ENCODE results near the gene CD40LG.
A peak's percentile ranks its signal among the peaks of the same experiment; 100 is the strongest.

CD40LG gene

DNA sequence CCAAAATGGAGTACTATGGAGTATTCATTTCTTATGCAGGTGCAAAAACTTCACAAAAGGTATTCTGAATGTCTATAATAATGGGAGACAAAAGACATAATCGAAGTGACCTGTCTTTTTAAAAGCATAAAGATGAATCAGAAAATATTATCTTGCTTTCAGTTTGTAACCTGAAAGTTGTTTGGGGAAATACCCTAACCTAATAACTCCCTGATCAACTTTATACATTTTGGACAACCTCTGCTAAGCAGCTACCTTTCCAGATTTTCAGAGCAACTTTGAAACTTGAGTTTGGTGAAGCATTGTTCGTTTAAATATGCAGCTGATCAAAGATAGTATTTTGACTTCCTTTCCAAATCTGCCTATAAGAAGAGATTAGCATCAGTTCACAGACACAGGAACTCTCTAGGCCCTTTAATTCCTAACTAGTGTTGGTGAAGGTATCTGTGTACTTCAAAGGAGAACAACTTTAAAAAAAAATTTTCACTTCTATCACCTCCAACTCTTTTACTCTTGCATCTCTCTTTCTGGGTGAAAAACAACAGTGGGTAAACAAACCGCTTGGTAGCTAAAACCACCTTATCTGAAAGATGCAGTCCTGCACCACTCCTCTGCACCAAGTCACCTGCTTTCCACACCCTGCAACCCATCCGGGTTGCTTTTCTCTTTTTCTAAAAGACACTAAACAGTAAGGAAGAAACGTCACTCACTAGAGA, 26.5 kb downstream of the CD40LG start:
- Histone ChIP-seq H3K4me3 (ENCODE audit: low read length) (no peak overlapping the region), H3K27ac (ENCODE audit: low read length) (no peak overlapping the region), H3K36me3 (ENCODE audit: control insufficient read depth, low read depth, low read length) (no peaks in the 10 kb centered on the region), H3K27me3 (ENCODE audit: control insufficient read depth, insufficient read depth, low read length) (no peaks in the 10 kb centered on the region), H3K9me3 (ENCODE audit: control insufficient read depth, low read depth, low read length) (no peaks in the 10 kb centered on the region), H3K4me1 (ENCODE audit: control insufficient read depth, low read depth, low read length) (no peaks in the 10 kb centered on the region), H3K9ac (ENCODE audit: low read length) (no peak overlapping the region)

DNA sequence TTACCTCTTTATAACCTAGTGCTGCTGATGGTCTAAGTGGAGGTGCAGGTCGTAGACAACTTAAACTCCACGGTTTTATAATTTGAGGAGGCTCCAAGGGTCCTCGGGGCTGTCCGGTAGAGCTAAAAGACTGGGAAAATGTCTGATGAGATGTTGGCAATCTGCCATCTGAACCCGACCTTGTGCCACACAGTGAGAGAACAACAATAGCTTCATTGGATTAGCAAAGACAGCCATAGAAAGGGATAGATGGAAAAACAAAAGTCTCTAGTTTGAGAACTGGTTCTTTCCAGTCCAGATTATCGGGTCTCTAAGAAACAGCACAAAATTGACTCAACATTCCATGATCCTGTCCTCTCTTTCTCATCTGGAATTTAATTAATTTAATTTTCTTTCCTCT, 31.6 kb downstream of the CD40LG start:
- Histone ChIP-seq H3K36me3 (ENCODE audit: control insufficient read depth, low read depth, low read length) (no peaks in the 10 kb centered on the region), H3K9ac (ENCODE audit: low read length) (no peak overlapping the region), H3K4me1 (ENCODE audit: control insufficient read depth, low read depth, low read length) (no peaks in the 10 kb centered on the region), H3K27me3 (ENCODE audit: control insufficient read depth, insufficient read depth, low read length) (no peaks in the 10 kb centered on the region), H3K27ac (ENCODE audit: low read length) (no peak overlapping the region), H3K9me3 (ENCODE audit: control insufficient read depth, low read depth, low read length) (peaks cover 5% of the 10 kb centered on the region), H3K4me3 (ENCODE audit: low read length) (no peak overlapping the region)

DNA sequence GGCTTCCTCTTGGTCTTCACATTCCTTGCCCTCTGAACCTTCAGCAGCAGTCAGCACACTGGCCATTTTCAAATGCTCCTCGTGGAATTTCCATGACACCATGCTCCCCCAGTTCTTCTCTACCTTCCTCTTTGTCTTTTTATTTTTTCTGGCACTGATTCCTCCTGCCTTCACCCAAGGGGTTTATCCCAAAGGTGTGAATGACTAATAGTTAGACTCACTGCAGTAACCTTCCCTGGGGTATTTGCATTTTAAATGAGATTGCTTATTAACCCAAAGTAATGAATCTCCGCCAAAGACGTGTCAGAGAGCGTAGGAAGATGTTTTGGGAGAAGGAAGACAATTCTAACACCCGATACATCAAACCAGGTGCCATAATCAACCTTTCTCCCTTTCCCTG, 36.2 kb downstream of the CD40LG start:
- Histone ChIP-seq H3K4me3 (ENCODE audit: low read length) (no peak overlapping the region), H3K9me3 (ENCODE audit: control insufficient read depth, low read depth, low read length) (peaks cover 5% of the 10 kb centered on the region), H3K36me3 (ENCODE audit: control insufficient read depth, low read depth, low read length) (no peaks in the 10 kb centered on the region), H3K4me1 (ENCODE audit: control insufficient read depth, low read depth, low read length) (peaks cover 4% of the 10 kb centered on the region), H3K27ac (ENCODE audit: low read length) (no peak overlapping the region), H3K27me3 (ENCODE audit: control insufficient read depth, insufficient read depth, low read length) (no peaks in the 10 kb centered on the region), H3K9ac (ENCODE audit: low read length) (no peak overlapping the region)

DNA sequence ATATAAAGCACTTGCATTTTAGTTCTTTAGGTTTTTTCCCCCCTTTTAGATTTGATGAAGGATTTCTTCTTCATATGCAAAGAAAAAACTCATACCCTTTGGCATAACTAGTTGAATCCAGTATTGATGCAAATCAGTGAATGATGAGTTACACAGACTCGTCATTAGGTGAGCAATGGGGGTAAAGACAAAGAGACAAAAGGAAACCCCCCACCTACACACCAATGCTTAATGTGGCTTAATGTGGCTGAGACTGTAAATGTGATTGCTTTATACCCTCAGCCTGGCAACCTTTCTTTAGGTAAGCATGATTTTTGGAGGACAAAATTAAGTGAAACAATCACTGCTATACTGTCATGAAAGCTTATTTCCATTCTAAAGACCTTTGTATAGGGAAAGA, 39.5 kb downstream of the CD40LG start:
- Histone ChIP-seq H3K9ac (ENCODE audit: low read length) (no peak overlapping the region), H3K9me3 (ENCODE audit: control insufficient read depth, low read depth, low read length) (no peaks in the 10 kb centered on the region), H3K27me3 (ENCODE audit: control insufficient read depth, insufficient read depth, low read length) (no peaks in the 10 kb centered on the region), H3K4me3 (ENCODE audit: low read length) (no peak overlapping the region), H3K4me1 (ENCODE audit: control insufficient read depth, low read depth, low read length) (peaks cover 9% of the 10 kb centered on the region), H3K36me3 (ENCODE audit: control insufficient read depth, low read depth, low read length) (no peaks in the 10 kb centered on the region), H3K27ac (ENCODE audit: low read length) (no peak overlapping the region)

DNA sequence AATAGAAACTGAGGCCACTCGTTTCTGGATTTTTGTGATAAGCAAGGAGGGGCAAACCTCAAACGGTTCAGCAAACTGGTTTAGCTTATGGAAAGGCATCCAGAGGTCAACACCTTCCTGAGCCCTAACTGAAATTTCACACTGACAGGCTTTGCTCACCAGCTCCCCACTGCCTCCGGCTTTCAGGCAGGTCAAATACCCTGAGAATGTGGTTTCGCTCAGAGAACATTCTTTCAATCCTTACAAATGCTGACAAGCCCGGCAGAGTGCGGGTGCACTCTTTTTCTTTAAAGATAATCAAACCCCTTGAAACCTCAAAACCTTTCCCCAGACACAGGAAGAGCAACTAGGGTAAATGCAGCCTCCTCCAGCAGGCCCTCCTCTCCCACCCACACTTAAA, 41.5 kb downstream of the CD40LG start:
- Histone ChIP-seq H3K4me3 (ENCODE audit: low read length) (no peak overlapping the region), H3K27me3 (ENCODE audit: control insufficient read depth, insufficient read depth, low read length) (no peaks in the 10 kb centered on the region), H3K36me3 (ENCODE audit: control insufficient read depth, low read depth, low read length) (no peaks in the 10 kb centered on the region), H3K4me1 (ENCODE audit: control insufficient read depth, low read depth, low read length) (peaks cover 9% of the 10 kb centered on the region), H3K27ac (ENCODE audit: low read length) (no peak overlapping the region), H3K9me3 (ENCODE audit: control insufficient read depth, low read depth, low read length) (no peaks in the 10 kb centered on the region), H3K9ac (ENCODE audit: low read length) (no peak overlapping the region)

DNA sequence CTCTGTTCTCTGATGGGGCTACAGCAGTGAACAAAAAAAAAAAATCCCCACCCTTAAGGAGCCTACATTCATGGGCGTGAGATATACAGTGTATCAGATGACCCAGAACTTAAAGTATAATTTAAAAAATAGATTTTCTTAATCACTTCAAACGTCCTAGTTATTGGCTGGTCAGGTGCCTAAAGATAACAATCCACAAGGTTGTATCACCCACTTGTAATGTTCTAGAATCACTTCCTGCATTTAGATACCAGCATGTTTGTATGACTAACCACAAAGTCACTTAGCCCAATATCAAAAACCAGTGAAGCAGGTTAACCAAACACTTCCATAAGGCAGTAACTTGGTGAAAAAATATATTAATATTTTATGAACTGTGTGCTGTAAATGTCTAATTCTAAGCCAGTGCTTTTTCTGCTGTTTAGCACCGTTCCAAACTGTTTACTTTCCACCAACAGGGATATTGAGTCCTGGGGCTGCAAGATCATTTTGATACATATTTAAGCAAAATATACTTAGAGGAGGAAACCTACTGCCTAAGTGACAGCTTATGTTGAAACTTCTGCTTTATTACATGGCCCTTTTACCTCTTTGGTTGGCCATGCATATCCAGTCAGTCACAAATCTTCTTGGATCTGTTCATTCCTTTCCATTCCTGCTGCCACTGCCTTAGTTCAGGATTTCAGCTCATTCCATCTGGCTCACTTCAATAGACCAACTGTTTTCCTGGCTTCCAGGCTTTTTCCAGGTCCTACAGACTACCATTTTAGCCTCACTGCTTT, 43.3 kb downstream of the CD40LG start:
- H3K9me3 ChIP-seq (ENCODE audit: control insufficient read depth, low read depth, low read length), result peaks cover 4% of the 10 kb centered on the region
- H3K4me3 ChIP-seq (ENCODE audit: low read length), result no peak overlapping the region
- H3K27ac ChIP-seq (ENCODE audit: low read length), result no peak overlapping the region
- H3K9ac ChIP-seq (ENCODE audit: low read length), result no peak overlapping the region
- H3K27me3 ChIP-seq (ENCODE audit: control insufficient read depth, insufficient read depth, low read length), result no peaks in the 10 kb centered on the region
- peaks cover 9% of the 10 kb centered on the region for H3K4me1 ChIP-seq (ENCODE audit: control insufficient read depth, low read depth, low read length)
- H3K36me3 ChIP-seq (ENCODE audit: control insufficient read depth, low read depth, low read length), result no peaks in the 10 kb centered on the region

DNA sequence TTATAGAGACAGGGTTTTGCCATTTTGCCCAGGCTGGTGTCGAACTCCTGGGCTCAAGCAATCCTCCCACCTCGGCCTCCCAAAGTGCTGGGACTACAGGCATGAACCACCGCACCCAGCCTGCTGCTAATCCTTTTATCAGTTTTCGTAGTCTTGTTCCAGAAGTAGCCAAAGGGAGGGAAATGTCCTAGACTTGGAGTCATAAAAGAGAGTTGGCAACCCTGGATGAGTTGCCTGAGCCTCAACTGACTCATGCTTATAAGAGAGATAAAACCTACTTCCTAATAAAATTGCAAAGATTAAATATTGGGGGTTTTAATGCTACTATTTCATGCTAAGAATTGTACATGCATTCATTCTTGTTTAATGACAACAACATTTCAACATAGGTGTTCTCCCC, 44.3 kb downstream of the CD40LG start:
- Histone ChIP-seq H3K9me3 (ENCODE audit: control insufficient read depth, low read depth, low read length) (peaks cover 4% of the 10 kb centered on the region), H3K4me3 (ENCODE audit: low read length) (no peak overlapping the region), H3K36me3 (ENCODE audit: control insufficient read depth, low read depth, low read length) (no peaks in the 10 kb centered on the region), H3K27ac (ENCODE audit: low read length) (no peak overlapping the region), H3K27me3 (ENCODE audit: control insufficient read depth, insufficient read depth, low read length) (no peaks in the 10 kb centered on the region), H3K4me1 (ENCODE audit: control insufficient read depth, low read depth, low read length) (peaks cover 9% of the 10 kb centered on the region), H3K9ac (ENCODE audit: low read length) (no peak overlapping the region)

DNA sequence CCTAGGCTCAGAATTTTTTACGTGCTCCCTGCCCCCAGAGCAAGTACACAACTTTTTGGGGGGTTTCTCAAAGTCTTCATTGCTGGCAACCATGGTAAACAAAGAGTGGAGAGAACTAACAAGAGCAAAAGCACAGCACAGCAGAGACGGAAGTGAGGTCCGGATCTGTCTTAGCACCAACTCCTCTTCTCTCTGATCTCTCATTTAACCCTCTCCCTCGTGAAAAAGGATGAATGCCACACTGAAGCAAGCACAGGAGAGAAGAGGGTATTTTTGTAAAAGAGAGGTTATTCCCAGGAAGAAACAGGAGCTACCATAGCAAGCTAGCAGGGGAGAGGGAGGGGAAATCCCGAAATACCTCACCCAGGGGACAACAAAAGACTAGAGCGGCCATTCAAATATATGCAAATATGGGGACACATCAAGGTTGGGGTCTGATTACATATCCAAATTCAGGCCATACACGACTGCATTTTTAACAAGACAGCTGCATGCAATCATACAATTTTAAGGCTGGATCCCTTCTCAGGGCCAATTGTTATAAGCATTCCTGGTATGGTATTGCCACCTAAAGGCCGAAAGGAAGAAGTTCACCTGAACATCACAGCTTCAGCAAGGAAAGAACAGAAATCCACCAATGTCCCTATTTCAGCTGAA, 46.6 kb downstream of the CD40LG start:
- no peak overlapping the region for H3K27ac ChIP-seq (ENCODE audit: low read length)
- peak overlapping the region; percentile 5 for H3K9ac ChIP-seq (ENCODE audit: low read length)

DNA sequence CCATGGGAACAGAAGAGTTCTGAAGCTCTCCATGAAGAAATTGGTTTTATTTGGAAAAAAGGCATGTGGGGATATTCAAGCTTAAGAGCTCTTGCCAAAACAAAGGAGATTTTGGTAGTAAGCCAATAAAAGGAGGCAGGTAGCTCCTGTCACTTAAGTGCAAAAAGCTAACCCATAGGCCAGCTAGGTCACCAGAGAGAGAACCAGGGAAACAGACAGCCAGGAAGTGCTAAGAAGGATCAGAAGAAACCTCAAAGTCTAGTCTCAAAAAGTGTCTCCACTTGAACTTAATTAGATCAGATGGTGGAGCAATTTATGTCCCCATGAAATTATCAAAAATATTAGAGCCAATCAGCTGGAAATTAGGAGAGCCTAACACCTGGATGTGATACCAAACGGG, 49.2 kb downstream of the CD40LG start:
- no peak overlapping the region for H3K4me3 ChIP-seq (ENCODE audit: low read length)
- no peaks in the 10 kb centered on the region for H3K36me3 ChIP-seq (ENCODE audit: control insufficient read depth, low read depth, low read length)
- H3K9ac ChIP-seq (ENCODE audit: low read length), result no peak overlapping the region
- no peaks in the 10 kb centered on the region for H3K4me1 ChIP-seq (ENCODE audit: control insufficient read depth, low read depth, low read length)
- peaks cover 16% of the 10 kb centered on the region for H3K9me3 ChIP-seq (ENCODE audit: control insufficient read depth, low read depth, low read length)
- no peaks in the 10 kb centered on the region for H3K27me3 ChIP-seq (ENCODE audit: control insufficient read depth, insufficient read depth, low read length)
- H3K27ac ChIP-seq (ENCODE audit: low read length), result no peak overlapping the region

More for the DNA sequence above, 46.6 kb downstream of the CD40LG start:
- Histone ChIP-seq H3K4me1 (ENCODE audit: control insufficient read depth, low read depth, low read length) (peaks cover under 1% of the 10 kb centered on the region), H3K4me3 (ENCODE audit: low read length) (no peak overlapping the region), H3K27me3 (ENCODE audit: control insufficient read depth, insufficient read depth, low read length) (no peaks in the 10 kb centered on the region), H3K9me3 (ENCODE audit: control insufficient read depth, low read depth, low read length) (peaks cover 12% of the 10 kb centered on the region), H3K36me3 (ENCODE audit: control insufficient read depth, low read depth, low read length) (no peaks in the 10 kb centered on the region)

DNA sequence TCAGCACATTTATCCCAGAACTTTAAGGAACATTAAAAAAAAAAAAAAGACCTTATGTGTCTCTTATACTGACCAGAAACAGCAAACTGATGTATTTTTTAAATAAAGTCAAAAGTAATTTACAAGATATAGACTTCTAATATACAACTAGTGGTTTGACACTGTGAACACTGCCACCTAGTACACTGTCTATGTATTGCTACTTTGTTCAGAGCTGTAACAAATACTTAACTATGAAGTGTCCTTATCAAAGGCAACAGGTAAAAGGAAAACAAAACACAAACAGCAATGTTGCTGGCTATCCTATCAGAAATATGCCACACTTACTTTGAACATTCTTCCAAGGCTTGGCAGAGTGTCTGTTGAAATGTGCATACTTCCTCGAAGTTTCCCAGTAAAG, 60.4 kb downstream of the CD40LG start:
- Histone ChIP-seq H3K4me1 (ENCODE audit: control insufficient read depth, low read depth, low read length) (no peaks in the 10 kb centered on the region), H3K4me3 (ENCODE audit: low read length) (no peak overlapping the region), H3K27ac (ENCODE audit: low read length) (no peak overlapping the region), H3K27me3 (ENCODE audit: control insufficient read depth, insufficient read depth, low read length) (no peaks in the 10 kb centered on the region), H3K36me3 (ENCODE audit: control insufficient read depth, low read depth, low read length) (no peaks in the 10 kb centered on the region), H3K9ac (ENCODE audit: low read length) (no peak overlapping the region), H3K9me3 (ENCODE audit: control insufficient read depth, low read depth, low read length) (no peaks in the 10 kb centered on the region)

Data from iPS-18a (cell line).